Measurements from ENCODE around the gene ARGFX.

- TF ChIP-seq CTCF (IDR thresholded peaks at IDR 0.05) (no peak), POLR2A (IDR thresholded peaks at IDR 0.05) (no peak)
Measured at GRCh38 chr3:121552797-121553196, 15.0 kb upstream of the ARGFX start.

All from adrenal gland (tissue), 5 donors.